K562 (cell line): Measurements from ENCODE around the gene EPHA7. TPM values are rescaled to one million over a fixed set of nuclear protein-coding genes. Genes with fewer than 3 reads are reported as not detected.

Experiments used
- BCLAF1 ChIP-seq, 2 experiments: fragments of 450-650 bp in 1 of 2; IDR thresholded peaks; 2 replicates each; pipeline ENCODE4 v1.6.1; 2011 to 2017; ENCODE audit warnings: low read depth in 2 of 2, antibody characterized with exemption in 1 of 2, borderline replicate concordance in 1 of 2, low read length in 1 of 2, mild to moderate bottlenecking in 1 of 2, mixed read lengths in 1 of 2; ENCODE audit not compliant: control insufficient read depth in 1 of 2
- CBX8 ChIP-seq: fragments of 200-600 bp; sonication (generic); IDR thresholded peaks from 2 replicates; pipeline ENCODE4 v1.6.1; 2012; ENCODE audit warnings: borderline replicate concordance, mixed run types, low read depth, mild to moderate bottlenecking, moderate library complexity, mixed read lengths, low read length, control low read depth, inconsistent platforms; ENCODE audit not compliant: poor library complexity, severe bottlenecking; ENCODE audit errors: extremely low read depth
- ELF2 ChIP-seq: fragments of 250-450 bp; sonication (Bioruptor Pico); IDR thresholded peaks from 2 replicates; pipeline ENCODE4 v1.5.0; 2021; ENCODE audit warnings: mild to moderate bottlenecking
- KDM2B ChIP-seq: fragments of 250-450 bp; sonication (Bioruptor Pico); IDR thresholded peaks from 2 replicates; pipeline ENCODE4 v1.8.0; 2021; ENCODE audit warnings: mild to moderate bottlenecking, moderate library complexity
- KHSRP ChIP-seq: fragments of 450-650 bp; IDR thresholded peaks from 2 replicates; pipeline ENCODE4 v1.6.1; 2017
- NR2C2 ChIP-seq, 2 experiments: fragments of 200-800 bp in 1 of 2; sonication (Bioruptor generic) in 1 of 2; sonication (generic) in 1 of 2; formaldehyde crosslinking in 1 of 2; IDR thresholded peaks; 2 replicates each; pipeline versions ENCODE4 v1.6.1 to v1.8.0; 2016 to 2022; ENCODE audit warnings: mild to moderate bottlenecking in 1 of 2, missing compliant biosample characterization in 1 of 2, missing genetic modification characterization in 1 of 2, missing genetic modification reagents in 1 of 2
- RHOXF2B ChIP-seq: fragments of 250-450 bp; sonication (Bioruptor Pico); conservative IDR thresholded peaks from 2 replicates; pipeline ENCODE4 v1.5.1; 2021
- TAF15 ChIP-seq: fragments of 200-400 bp; formaldehyde crosslinking; IDR thresholded peaks from 2 replicates; pipeline ENCODE4 v1.6.1; 2017; ENCODE audit warnings: mild to moderate bottlenecking, low read depth, low read length, moderate library complexity
- USF2 ChIP-seq: sonication (generic); formaldehyde crosslinking; IDR thresholded peaks from 2 replicates; pipeline ENCODE4 v1.5.0; 2020; ENCODE audit warnings: missing genetic modification reagents
- ZEB2 ChIP-seq: fragments of 450-650 bp; IDR thresholded peaks from 2 replicates; pipeline ENCODE4 v1.6.1; 2016
- ZNF384 ChIP-seq: IDR thresholded peaks from 2 replicates; pipeline ENCODE4 v1.6.1; 2012; ENCODE audit warnings: low read depth, low read length, improper control_type of control experiment
- ZNF395 ChIP-seq: fragments of 200-800 bp; sonication (Bioruptor generic); IDR thresholded peaks from 2 replicates; pipeline ENCODE4 v1.6.1; 2017; ENCODE audit warnings: missing genetic modification characterization, missing compliant biosample characterization
- ZNF551 ChIP-seq: fragments of 250-450 bp; sonication (Bioruptor Pico); IDR thresholded peaks from 2 replicates; pipeline ENCODE4 v1.5.0; 2021; ENCODE audit warnings: mild to moderate bottlenecking, moderate library complexity
- polyA plus RNA-seq, 8 experiments: library from polyadenylated mRNA; depleted of rRNA in 4 of 8; stranded (reverse) in 5 of 8; unstranded in 3 of 8; fragments of >200 nt; fragmentation: Nextera tagmentation in 2 of 8; fragmentation: Illumina TruSeq in 1 of 8; extraction: Ambion mirVana in 2 of 8; extraction: Trizol in 1 of 8; gene quantifications; 2 replicates each; pipeline versions ENCODE4 v1.2.1 to v1.2.3, GENCODE V29; 2011 to 2014; ENCODE audit warnings: inconsistent platforms in 1 of 8, missing spikeins in 1 of 8
- total RNA-seq, 7 experiments: library from RNA; depleted of rRNA in 6 of 7; stranded (reverse); fragments of >200 nt in 6 of 7; fragmentation: Illumina TruSeq in 2 of 7; extraction: Trizol in 2 of 7; gene quantifications; 2 replicates each; pipeline versions ENCODE4 v1.2.1 to v1.2.3, GENCODE V29; 2011 to 2021; ENCODE audit warnings: low replicate concordance in 1 of 7

EPHA7 gene
- total and polyA plus RNA-seq, 9 of the 15 experiments (the other 6 are each of a cell fraction or from before 2014, with no cell fraction given): not detected

- TF ChIP-seq CBX8 (no peak), USF2 (CRISPR knock-in tag) (no peak), ELF2 (CRISPR knock-in tag) (no peak), KHSRP (no peak), ZNF395 (CRISPR knock-in tag) (no peak), TAF15 (no peak), ZNF551 (CRISPR knock-in tag) (no peak), ZNF384 (no peak), RHOXF2B (CRISPR knock-in tag) (no peak), BCLAF1 (IDR thresholded peaks at IDR 0.05; ENCODE audit: borderline replicate concordance in 1 of 2, control insufficient read depth in 1 of 2, low read depth in 2 of 2, low read length in 1 of 2) (no peak), ZEB2 (no peak), KDM2B (no peak), NR2C2 (CRISPR knock-in tag; IDR thresholded peaks at IDR 0.05) (no peak), NR2C2 (tag; IDR thresholded peaks at IDR 0.05) (no peak)
Observed at GRCh38 chr6:93259332-93259731, 160.0 kb downstream of the EPHA7 start (continued).
